ENCODE results near the gene CFAP53.

The CFAP53 gene

GRCh38 chr18:50285631-50286321 is 19.5 kb upstream of the CFAP53 start:
- peak overlapping the region; percentile 94 to 98 (median 95) for H3K4me3 Mint-ChIP-seq
- H3K27ac Mint-ChIP-seq = no peak overlapping the region
- H3K9me3 Mint-ChIP-seq = peaks cover 7% of the 10 kb centered on the region
- H3K36me3 Mint-ChIP-seq (ENCODE audit: low read depth) = peaks cover 38% of the 10 kb centered on the region
- no peak for TF ChIP-seq CTCF (IDR thresholded peaks at IDR 0.05; ENCODE audit: unreplicated experiment in 3 of 3)
- H3K27me3 Mint-ChIP-seq (ENCODE audit: low read depth) = no peaks in the 10 kb centered on the region
- H3K4me1 Mint-ChIP-seq = peaks cover 23% of the 10 kb centered on the region

- no peak for TF ChIP-seq CTCF (IDR thresholded peaks at IDR 0.05; ENCODE audit: unreplicated experiment in 3 of 3)
- Mint-ChIP-seq H3K4me1 (peaks cover 30% of the 10 kb centered on the region), H3K36me3 (ENCODE audit: low read depth) (peaks cover 45% of the 10 kb centered on the region), H3K27ac (no peak overlapping the region), H3K9me3 (peaks cover 14% of the 10 kb centered on the region), H3K27me3 (ENCODE audit: low read depth) (no peaks in the 10 kb centered on the region), H3K4me3 (peak overlapping the region; percentile 96 to 99 (median 97))
Observed at GRCh38 chr18:50285071-50285470, 18.8 kb upstream of the CFAP53 start.

GRCh38 chr18:50284255-50284885 is 18.1 kb upstream of the CFAP53 start:
- peaks cover 32% of the 10 kb centered on the region for H3K4me1 Mint-ChIP-seq
- H3K27ac Mint-ChIP-seq = peak overlapping the region in 2 of 3 experiments; percentile 21 to 56
- H3K27me3 Mint-ChIP-seq (ENCODE audit: low read depth) = no peaks in the 10 kb centered on the region
- peaks cover 14% of the 10 kb centered on the region for H3K9me3 Mint-ChIP-seq
- peaks cover 48% of the 10 kb centered on the region for H3K36me3 Mint-ChIP-seq (ENCODE audit: low read depth)
- no peak for TF ChIP-seq CTCF (IDR thresholded peaks at IDR 0.05; ENCODE audit: unreplicated experiment in 3 of 3)
- peak overlapping the region; percentile 96 to 99 (median 97) for H3K4me3 Mint-ChIP-seq

GRCh38 chr18:50283469-50284209 is 17.3 kb upstream of the CFAP53 start:
- Mint-ChIP-seq H3K9me3 (peaks cover 14% of the 10 kb centered on the region), H3K27me3 (ENCODE audit: low read depth) (no peaks in the 10 kb centered on the region), H3K4me3 (peak overlapping the region; percentile 96 to 99 (median 97)), H3K36me3 (ENCODE audit: low read depth) (peaks cover 55% of the 10 kb centered on the region), H3K4me1 (peaks cover 38% of the 10 kb centered on the region), H3K27ac (peak overlapping the region in 2 of 3 experiments; percentile 21 to 56)
- no peak for TF ChIP-seq CTCF (IDR thresholded peaks at IDR 0.05; ENCODE audit: unreplicated experiment in 3 of 3)

GRCh38 chr18:50282521-50283335 is 16.4 kb upstream of the CFAP53 start:
- H3K4me3 Mint-ChIP-seq = peak overlapping the region; percentile 96 to 99 (median 97)
- H3K27me3 Mint-ChIP-seq (ENCODE audit: low read depth) = no peaks in the 10 kb centered on the region
- peaks cover 38% of the 10 kb centered on the region for H3K4me1 Mint-ChIP-seq
- H3K36me3 Mint-ChIP-seq (ENCODE audit: low read depth) = peaks cover 60% of the 10 kb centered on the region
- TF ChIP-seq CTCF (IDR thresholded peaks at IDR 0.05; ENCODE audit: unreplicated experiment in 3 of 3) = no peak
- peak overlapping the region in 2 of 3 experiments; percentile 17 to 46 for H3K27ac Mint-ChIP-seq
- H3K9me3 Mint-ChIP-seq = peaks cover 14% of the 10 kb centered on the region
